PC-3 (cell line): ENCODE data around the gene C11orf97.
"Not testable (repeated sequence)": the region's sequence is repeated elsewhere in the genome, so short reads cannot be mapped to it uniquely, and the experiment has no call there.

Experiments
- CTCF ChIP-seq: fragments of 300-600 bp; sonication (generic); conservative IDR thresholded peaks from 2 replicates; pipeline ENCODE4 v1.5.1; 2017; ENCODE audit warnings: antibody characterized with exemption, low read depth, mild to moderate bottlenecking, low read length
- EZH2 ChIP-seq: fragments of 300-600 bp; sonication (generic); IDR thresholded peaks from one replicate; pipeline ENCODE4 v1.6.1; 2017; ENCODE audit warnings: antibody characterized with exemption, mild to moderate bottlenecking, low read length; ENCODE audit not compliant: unreplicated experiment
- EZH2phosphoT487 ChIP-seq: fragments of 300-600 bp; sonication (generic); IDR thresholded peaks from 2 replicates; pipeline ENCODE4 v1.6.1; 2018; ENCODE audit warnings: mild to moderate bottlenecking, antibody characterized with exemption, low read length, borderline replicate concordance

GRCh38 chr11:94555752-94556329 lies 43.6 kb downstream of the C11orf97 start:
- TF ChIP-seq CTCF, EZH2, EZH2phosphoT487: not testable (repeated sequence)
